Fibroblast of skin of scalp (primary cell): ENCODE results near the gene SWSAP1. TPM values are rescaled to one million over a fixed set of nuclear protein-coding genes. Genes with fewer than 3 reads are reported as not detected.
"Not testable (repeated sequence)": the region's sequence is repeated elsewhere in the genome, so short reads cannot be mapped to it uniquely, and the experiment has no call there.

Experiments
- DNase-seq: peaks from one replicate; pipeline ENCODE4 v3.0.0-alpha.2; 2013
- polyA plus RNA-seq, 2 experiments: library from polyadenylated mRNA; unstranded; fragments of 120-200 nt; gene quantifications; one replicate each; pipeline ENCODE4 v1.2.1, GENCODE V29; 2013; ENCODE audit not compliant: insufficient read length in 2 of 2

Gene SWSAP1
- polyA plus RNA-seq (2013, experiment 1 of 2; ENCODE audit: insufficient read length): 1.2 TPM
- 1.1 TPM for polyA plus RNA-seq (2013, experiment 2 of 2; ENCODE audit: insufficient read length)

GRCh38 chr19:11374433-11375142 is at the start of gene SWSAP1:
TSS of gene SWSAP1 (plus strand) at chr19:11374666. CDS start at chr19:11374681, 15 bp downstream.
- peak; percentile 99 for DNase-seq

- no peak for DNase-seq
Observed at GRCh38 chr19:11324748-11325389, 49.6 kb upstream of the SWSAP1 start.

- no peak for DNase-seq
Observed at GRCh38 chr19:11325544-11325943, 48.9 kb upstream of the SWSAP1 start.

GRCh38 chr19:11330127-11330526 is 44.3 kb upstream of the SWSAP1 start:
- no peak for DNase-seq

DNA sequence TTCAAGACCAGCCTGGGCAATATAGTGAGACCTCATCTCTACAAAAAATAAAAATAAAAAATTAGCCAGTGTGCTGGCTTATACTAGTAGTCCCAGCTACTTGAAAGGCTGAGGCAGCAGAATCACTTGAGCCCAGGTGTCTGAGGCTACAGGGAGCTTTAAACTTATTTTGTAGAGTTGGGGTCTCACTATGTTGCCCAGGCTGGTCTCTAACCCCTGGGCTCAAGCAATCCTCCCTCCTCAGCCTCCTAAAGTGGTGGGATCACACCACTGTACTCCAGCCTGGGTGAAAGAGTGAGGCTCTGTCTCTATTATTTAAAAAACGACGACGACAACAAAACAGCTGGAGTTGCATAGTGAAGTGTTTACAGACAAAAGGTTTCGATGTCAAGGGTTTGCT is 43.0 kb upstream of the SWSAP1 start:
- no peak for DNase-seq

- DNase-seq: no peak
Observed at GRCh38 chr19:11332822-11333221, 41.6 kb upstream of the SWSAP1 start.

DNA sequence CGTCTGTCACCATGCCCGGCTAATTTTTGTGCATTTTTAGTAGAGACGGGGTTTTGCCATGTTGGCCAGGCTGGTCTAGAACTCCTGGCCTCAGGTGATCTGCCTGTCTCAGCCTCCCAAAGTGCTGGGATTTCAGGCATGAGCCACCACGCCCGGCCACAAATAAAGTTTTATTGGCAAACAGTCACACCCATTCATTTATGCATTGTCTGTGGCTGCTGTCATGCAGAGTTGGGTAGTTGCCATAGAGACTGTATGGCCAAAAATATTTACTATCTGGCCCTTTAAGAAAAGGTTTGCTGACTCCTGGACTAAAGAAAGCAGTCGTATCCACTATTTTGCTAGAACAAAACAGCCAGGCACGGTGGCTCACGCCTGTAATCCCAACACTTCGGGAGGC is 40.6 kb upstream of the SWSAP1 start:
- DNase-seq: peak; percentile 24

- DNase-seq: no peak
Observed at GRCh38 chr19:11335449-11336146, 38.9 kb upstream of the SWSAP1 start.

DNA sequence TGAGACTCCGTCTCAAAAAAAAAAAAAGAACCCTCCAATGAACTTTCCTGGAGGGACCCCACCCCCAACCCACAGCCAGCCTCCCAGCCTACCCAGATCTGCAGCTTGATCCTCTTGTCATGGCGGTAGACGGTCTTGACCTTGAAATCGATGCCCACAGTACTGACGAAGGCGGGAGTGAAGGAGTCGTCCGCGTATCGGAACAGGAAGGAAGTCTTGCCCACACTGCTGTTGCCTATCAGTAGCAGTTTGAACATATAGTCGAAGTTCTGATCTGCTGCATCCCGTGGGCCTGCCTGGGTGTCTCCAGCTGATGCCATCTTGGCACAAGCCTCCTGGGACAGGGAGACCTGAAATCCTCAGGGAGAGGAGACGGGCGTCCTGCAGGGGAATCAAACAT is 37.4 kb upstream of the SWSAP1 start:
- DNase-seq: no peak

DNA sequence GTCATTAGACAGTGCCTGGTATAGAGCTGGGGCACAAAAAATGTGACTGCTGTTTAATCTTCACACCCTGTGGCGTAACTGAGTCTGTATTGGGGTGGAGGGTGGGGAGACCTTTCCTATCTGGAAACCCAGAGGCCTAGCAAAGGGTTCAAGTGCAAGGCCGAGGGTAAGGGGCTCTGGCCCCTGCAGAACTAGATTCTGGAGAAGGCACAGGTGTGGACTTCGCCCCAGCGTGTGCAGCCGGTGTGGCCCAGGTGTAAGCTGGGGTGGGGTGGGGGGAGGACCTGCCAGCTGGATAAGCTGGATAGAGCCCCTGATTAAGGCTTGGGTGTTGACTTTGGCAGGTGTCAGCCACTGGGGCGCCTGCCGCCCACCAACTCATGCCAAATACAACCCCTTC is 36.3 kb upstream of the SWSAP1 start:
- no peak for DNase-seq

- DNase-seq: no peak
Observed at GRCh38 chr19:11338569-11339253, 35.8 kb upstream of the SWSAP1 start.

- peak; percentile 82 for DNase-seq
Observed at GRCh38 chr19:11339254-11340098, 35.0 kb upstream of the SWSAP1 start, which contains the start of gene RAB3D. TSS of gene RAB3D (minus strand) at chr19:11339657. CDS start at chr19:11337399, 2,258 bp downstream.

DNA sequence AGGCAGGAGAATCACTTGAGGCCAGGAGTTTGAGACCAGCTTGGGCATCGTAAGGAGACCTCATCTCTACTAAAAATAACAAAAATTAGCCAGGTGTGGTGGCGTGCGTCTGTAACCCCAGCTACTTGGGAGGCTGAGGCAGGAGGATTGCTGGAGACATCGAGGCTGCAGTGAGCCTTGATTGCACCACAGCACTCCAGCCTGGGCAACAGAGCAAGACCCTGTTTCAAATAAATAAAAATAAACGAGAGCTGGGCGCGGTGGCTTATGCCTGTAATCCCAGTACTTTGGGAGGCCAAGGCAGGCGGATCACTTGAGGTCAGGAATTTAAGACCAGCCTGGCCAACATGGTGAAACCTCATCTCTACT is 34.4 kb upstream of the SWSAP1 start:
- DNase-seq: not testable (repeated sequence)

DNA sequence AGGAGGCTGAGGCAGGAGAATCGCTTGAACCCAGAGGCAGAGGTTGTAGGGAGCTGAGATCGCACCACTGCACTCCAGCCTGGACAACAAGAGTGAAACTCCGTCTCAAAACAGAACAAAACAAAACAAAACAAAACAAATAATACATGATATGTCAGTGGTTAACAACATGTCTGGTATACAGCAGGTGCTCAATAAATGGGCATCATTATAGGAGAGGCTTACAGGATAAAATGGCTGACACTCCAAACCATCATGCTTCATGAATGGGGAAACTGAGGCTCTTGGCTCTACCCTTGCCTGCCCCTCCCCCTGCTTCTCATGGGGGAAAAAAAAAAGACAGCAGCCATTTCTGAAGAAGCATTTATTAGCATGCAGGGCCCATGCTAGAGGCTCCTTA is 32.0 kb upstream of the SWSAP1 start:
- no peak for DNase-seq

DNA sequence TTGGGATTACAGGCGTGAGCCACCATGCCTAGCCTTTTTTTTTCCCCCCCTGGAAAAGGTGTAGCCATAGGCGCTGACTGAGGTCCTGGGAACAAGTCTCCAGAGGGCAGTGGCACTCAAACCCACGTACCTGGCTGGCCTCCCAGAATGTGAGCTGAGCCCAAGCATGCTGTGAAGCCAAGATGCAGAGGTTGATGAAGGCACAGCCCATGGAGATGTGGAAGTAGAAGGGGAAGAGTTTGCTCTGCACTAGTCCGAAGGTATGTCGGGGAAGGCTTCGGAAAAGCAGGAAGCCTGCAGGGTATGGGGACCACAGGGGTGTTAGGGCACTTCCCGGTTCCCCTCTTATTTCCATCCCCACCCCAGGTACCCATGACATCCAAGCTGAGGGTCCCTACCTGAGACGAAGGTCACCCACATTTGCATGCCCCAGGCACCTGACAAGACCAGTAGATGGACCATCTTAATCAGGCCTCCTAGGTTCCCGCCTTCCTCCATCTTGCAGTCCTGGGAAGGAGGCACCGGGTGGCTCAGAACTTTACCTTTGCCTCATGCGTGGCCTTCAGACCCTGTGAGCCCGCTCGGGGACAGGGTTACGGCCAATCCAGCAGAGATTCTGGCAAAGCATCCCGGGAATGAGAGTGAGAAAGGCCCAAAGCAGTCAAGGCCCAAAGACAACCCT is 29.2 kb upstream of the SWSAP1 start:
- DNase-seq: no peak

DNA sequence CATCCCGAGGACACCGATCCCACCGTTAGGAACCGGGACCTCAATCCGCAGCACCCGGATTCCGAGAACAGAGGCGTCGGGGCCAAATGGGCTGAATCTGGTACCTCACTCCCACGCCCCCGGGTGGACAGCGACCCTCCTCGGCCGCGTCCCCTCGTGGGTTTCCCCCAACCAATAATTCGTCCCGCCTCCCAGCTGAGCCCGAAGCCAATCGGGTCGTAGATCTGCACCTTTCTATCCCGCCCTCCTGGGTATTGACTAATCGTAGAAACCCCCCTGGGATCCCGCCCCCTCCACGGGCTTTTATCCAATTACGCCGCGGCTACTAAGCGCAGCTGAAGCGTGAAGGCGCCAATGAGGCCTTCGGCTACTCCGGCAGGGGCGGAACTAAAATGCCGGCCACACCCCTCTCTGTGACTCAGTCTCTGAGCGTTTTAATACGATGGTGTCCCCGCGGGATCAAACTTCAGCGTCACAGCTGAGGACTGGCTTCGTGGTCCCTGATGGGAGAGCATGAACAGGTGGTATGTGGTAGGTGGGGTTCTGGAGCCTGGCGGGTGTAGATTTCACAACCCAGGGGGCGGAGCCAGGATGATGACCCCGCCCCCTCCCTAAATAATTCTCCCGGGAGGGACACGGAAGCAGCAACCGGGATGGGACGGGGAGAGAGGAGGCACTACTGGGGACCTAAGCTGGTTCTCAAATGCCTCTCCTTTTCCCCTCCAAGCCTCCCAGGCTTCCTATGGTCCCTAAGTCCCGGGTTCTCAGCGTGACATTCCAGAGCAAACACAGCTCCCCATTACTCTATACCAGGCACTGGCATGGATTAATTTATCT is 28.1 kb upstream of the SWSAP1 start, which contains the start of the genes CCDC159 and TMEM205:
Gene CCDC159 (plus strand): TSS at position 416 of the 837 bp plus-strand sequence. CDS start 88 bp downstream, at position 504.
Gene TMEM205 (minus strand): TSS at position 165 of the 837 bp plus-strand sequence. CDS start 649 bp downstream, outside the sequence.
- peak; percentile 99 for DNase-seq

DNA sequence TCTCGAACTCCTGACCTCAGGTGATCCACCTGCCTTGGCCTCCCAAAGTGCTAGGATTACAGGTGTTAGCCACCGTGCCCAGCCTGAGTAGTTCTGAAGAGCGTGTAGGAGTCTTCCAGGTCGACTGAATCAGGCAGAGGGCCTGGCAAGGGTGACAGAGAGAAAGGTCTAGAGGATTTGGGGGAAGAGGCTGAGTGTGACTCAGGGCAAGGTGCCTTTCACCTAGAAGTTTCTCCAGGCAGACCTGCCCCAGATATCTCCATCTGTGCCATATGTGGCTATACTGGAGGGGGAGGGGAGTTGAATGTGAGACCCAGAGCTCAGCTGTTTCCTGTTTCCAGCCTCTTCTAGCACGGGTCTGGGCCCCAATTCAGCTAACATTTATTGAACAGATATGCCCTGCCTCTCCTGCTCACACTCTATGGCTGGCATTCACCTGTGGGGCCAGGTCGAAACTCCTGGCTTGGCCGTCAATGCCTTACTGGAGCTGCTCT is 26.9 kb upstream of the SWSAP1 start:
- DNase-seq: no peak

DNA sequence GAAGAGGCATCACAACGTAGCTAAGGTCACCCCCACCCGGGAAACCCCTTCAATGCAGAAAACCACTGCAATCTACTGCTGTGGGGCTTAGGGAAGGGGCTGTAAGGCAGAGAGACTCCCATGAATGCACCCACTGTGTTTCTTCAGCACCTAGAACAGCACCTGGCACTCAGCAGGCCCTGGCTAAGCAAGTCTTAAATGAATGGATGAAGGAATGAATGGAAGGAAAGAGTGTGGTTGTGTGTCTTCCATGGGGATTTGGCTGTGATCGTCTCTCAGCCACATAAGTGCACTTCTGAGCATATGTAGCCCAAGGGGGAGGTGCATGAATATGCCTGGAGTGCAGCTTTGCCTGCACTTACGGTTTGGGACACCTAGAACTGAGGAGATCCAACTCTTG is 25.3 kb upstream of the SWSAP1 start:
- no peak for DNase-seq

DNA sequence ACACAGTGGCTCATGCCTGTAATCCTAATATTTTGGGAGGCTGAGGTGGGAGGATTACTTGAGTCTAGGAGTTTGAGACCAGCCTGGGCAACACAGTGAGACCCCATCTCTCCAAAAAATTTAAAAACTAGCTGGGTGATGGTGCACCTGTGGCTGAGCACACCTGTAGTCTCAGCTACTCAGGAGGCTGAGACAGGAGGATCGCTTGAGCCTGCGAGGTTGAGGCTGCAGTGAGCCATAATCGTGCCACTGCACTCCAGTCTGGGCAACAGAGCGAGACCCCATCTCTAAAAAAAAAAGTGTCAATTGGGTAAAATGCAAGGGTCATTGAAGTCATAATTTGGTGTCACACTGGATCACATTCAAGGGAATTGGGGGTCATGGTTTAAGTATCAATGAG is 20.4 kb upstream of the SWSAP1 start:
- DNase-seq: not testable (repeated sequence)
